Spleen (tissue), 11 donors: ENCODE measurements around the gene DNMBP. TPM values are rescaled to one million over a fixed set of nuclear protein-coding genes. Genes with fewer than 3 reads are reported as not detected.

Experiments used
- DNase-seq: peaks from one replicate; pipeline ENCODE4 v3.0.0-alpha.2; 2020
- H3K27ac ChIP-seq, 8 donors: fragments of 200-600 bp; sonication (generic) in 7 of 8; 1 replicate in 4 of 8; 2 replicates in 4 of 8; pipeline versions ENCODE4 v1.5.0 to v1.8.0; 2016 to 2021; ENCODE audit warnings: inconsistent platforms in 4 of 8, mild to moderate bottlenecking in 4 of 8, moderate library complexity in 1 of 8
- H3K27me3 ChIP-seq, 7 donors: fragments of 200-600 bp; sonication (generic) in 6 of 7; replicated peaks in 1 of 7; 1 replicate in 4 of 7; 2 replicates in 3 of 7; pipeline versions ENCODE4 v1.5.0 to v1.8.0; 2016 to 2021; ENCODE audit warnings: inconsistent platforms in 3 of 7, mild to moderate bottlenecking in 1 of 7
- H3K36me3 ChIP-seq, 6 donors: fragments of 200-600 bp; sonication (generic) in 5 of 6; 1 replicate in 4 of 6; 2 replicates in 2 of 6; pipeline versions ENCODE4 v1.5.0 to v1.8.0; 2016 to 2021; ENCODE audit warnings: inconsistent platforms in 2 of 6
- H3K4me1 ChIP-seq, 6 donors: fragments of 200-600 bp; sonication (generic) in 5 of 6; 1 replicate in 3 of 6; 2 replicates in 3 of 6; pipeline versions ENCODE4 v1.5.0 to v1.8.0; 2016 to 2021; ENCODE audit warnings: inconsistent platforms in 3 of 6
- H3K4me3 ChIP-seq, 8 donors: fragments of 200-600 bp; sonication (generic) in 7 of 8; 1 replicate in 4 of 8; 2 replicates in 4 of 8; pipeline versions ENCODE4 v1.5.0 to v1.8.0; 2016 to 2021; ENCODE audit warnings: inconsistent platforms in 4 of 8, mild to moderate bottlenecking in 4 of 8, moderate library complexity in 2 of 8
- H3K9me3 ChIP-seq, 8 donors: fragments of 200-600 bp; sonication (generic) in 7 of 8; 1 replicate in 4 of 8; 2 replicates in 4 of 8; pipeline versions ENCODE4 v1.5.0 to v1.8.0; 2016 to 2021; ENCODE audit warnings: inconsistent platforms in 4 of 8
- CTCF ChIP-seq, 11 experiments: fragments of 200-600 bp in 7 of 11; fragments of 450-650 bp in 4 of 11; sonication (generic) in 4 of 11; IDR thresholded peaks in 8 of 11; conservative IDR thresholded peaks in 3 of 11; 1 replicate in 7 of 11; 2 replicates in 4 of 11; pipeline versions ENCODE4 v1.4.0 to v1.8.0; 2016 to 2021; ENCODE audit warnings: antibody characterized with exemption in 11 of 11, inconsistent platforms in 4 of 11, mild to moderate bottlenecking in 1 of 11
- POLR2A ChIP-seq, 3 donors: fragments of 450-650 bp; IDR thresholded peaks; one replicate each; pipeline ENCODE4 v1.5.1; 2017; ENCODE audit warnings: antibody characterized with exemption in 3 of 3, mild to moderate bottlenecking in 1 of 3
- POLR2AphosphoS5 ChIP-seq, 3 donors: sonication (generic); formaldehyde crosslinking; IDR thresholded peaks; one replicate each; pipeline ENCODE4 v1.5.1; 2017; ENCODE audit warnings: antibody characterized with exemption in 3 of 3
- WGBS, 5 donors: extraction: QIAGEN DNeasy Blood & Tissue Kit in 3 of 5; methylation state at CpG; one replicate each; pipeline versions ENCODE4 v1.1.5 to v1.1.7; 2013 to 2018; 5-methylcytosine and 5-hydroxymethylcytosine counted together
- intact Hi-C: fragments of 100-400 bp; cut with DNase I; formaldehyde crosslinking; loops from one replicate; pipeline ENCODE4 v1.15.0; 2023; ENCODE audit warnings: low total_unique reads
- polyA plus RNA-seq, 3 donors: library from polyadenylated mRNA; stranded (reverse); fragments of 200-250 nt; gene quantifications; one replicate each; pipeline ENCODE4 v1.2.1, GENCODE V29; 2013
- total RNA-seq, 7 donors: library from RNA; depleted of rRNA in 3 of 7; stranded (reverse); fragments of >200 nt in 3 of 7; fragmentation: NEBNext Ultra II Directional in 4 of 7; extraction: Animal tissue kit (Norgen Biotek cat#: 25700) in 4 of 7; gene quantifications; one replicate each; pipeline versions ENCODE4 v1.1.0 to v1.2.1, GENCODE V29; 2016 to 2021
- donor health status: healthy with polysubstance abuse.
- donor health status: DM: no; HTN: no; CAD: no; lungs with moderate emphysema.
- donor health status: DM: no; HTN: no; CAD: no.
- donor health status: Bipolar disorder and iron deficiency.
- donor health status: healthy.
- donor health status: DM: no; HTN: no; CAD: no.
- donor health status: DM: yes; HTN: yes; CAD: no.

DNMBP gene
- total and polyA plus RNA-seq, 10 donors, result 4.6 to 19.5 (median 15.9) TPM

- 0 to 1% (median 1%) methylated on average over 30 to 45 of the region's 45 CpGs for WGBS, 5 donors
- Histone ChIP-seq H3K9me3 (no peaks in the 10 kb centered on the region), H3K4me3 (peak overlapping the region; percentile 64 to 85 (median 76)), H3K4me1 (peaks cover 20 to 67% (median 44%) of the 10 kb centered on the region in 6 donors), H3K36me3 (no peaks in the 10 kb centered on the region), H3K27ac (peak overlapping the region; percentile 44 to 91 (median 82)), H3K27me3 (no peaks in the 10 kb centered on the region)
- TF ChIP-seq CTCF (IDR thresholded peaks at IDR 0.05 in 8 of 11, conservative IDR thresholded peaks at IDR 0.05 in 3 of 11), result peak in 3 of 11 experiments; percentile 10 to 32 (median 26)
- no peak for TF ChIP-seq POLR2AphosphoS5 (IDR thresholded peaks at IDR 0.05)
- intact Hi-C loops, result no loop called here
- peak; percentile 95 for DNase-seq
Measured at GRCh38 chr10:100009283-100009792, 409 bp downstream of the DNMBP start.

- DNase-seq, result no peak
- Histone ChIP-seq H3K27ac (peak overlapping the region; percentile 44 to 91 (median 82)), H3K36me3 (no peaks in the 10 kb centered on the region), H3K4me1 (peaks cover 20 to 68% (median 44%) of the 10 kb centered on the region in 6 donors), H3K27me3 (no peaks in the 10 kb centered on the region), H3K4me3 (peak overlapping the region; percentile 64 to 85 (median 76)), H3K9me3 (no peaks in the 10 kb centered on the region)
- TF ChIP-seq POLR2A (IDR thresholded peaks at IDR 0.05), result no peak
- no peak for TF ChIP-seq POLR2AphosphoS5 (IDR thresholded peaks at IDR 0.05)
- no peak for TF ChIP-seq CTCF (IDR thresholded peaks at IDR 0.05 in 8 of 11, conservative IDR thresholded peaks at IDR 0.05 in 3 of 11)
- 34 to 55% (median 46%) methylated on average over 9 of the region's 9 CpGs for WGBS, 5 donors
- intact Hi-C loops, result no loop called here
Measured at GRCh38 chr10:100008708-100009282, 952 bp downstream of the DNMBP start.

- DNase-seq, result no peak
- TF ChIP-seq POLR2A (IDR thresholded peaks at IDR 0.05) (no peak), POLR2AphosphoS5 (IDR thresholded peaks at IDR 0.05) (no peak), CTCF (IDR thresholded peaks at IDR 0.05 in 8 of 11, conservative IDR thresholded peaks at IDR 0.05 in 3 of 11) (no peak)
- Histone ChIP-seq H3K36me3 (no peaks in the 10 kb centered on the region), H3K4me1 (peaks cover 20 to 67% (median 44%) of the 10 kb centered on the region in 6 donors), H3K9me3 (no peaks in the 10 kb centered on the region), H3K4me3 (peak overlapping the region in 7 of 8 donors; percentile 67 to 85 (median 77)), H3K27me3 (no peaks in the 10 kb centered on the region), H3K27ac (peak overlapping the region in 2 of 8 donors; percentile 81 to 86)
- intact Hi-C loops, result no loop called here
- WGBS, 5 donors, result 49 to 76% (median 61%) methylated on average over 6 of the region's 6 CpGs
Measured at GRCh38 chr10:100008142-100008522, 1.6 kb downstream of the DNMBP start.
